GM19372 (cell line): Measurements from ENCODE around the gene RPTOR.

Experiments used
- ATAC-seq: cut with Tn5 transposase; IDR thresholded peaks from one replicate; pipeline ENCODE4 v1.9.1; 2021; ENCODE audit warnings: mild to moderate bottlenecking, low read depth, moderate library complexity; ENCODE audit not compliant: unreplicated experiment

RPTOR gene

DNA sequence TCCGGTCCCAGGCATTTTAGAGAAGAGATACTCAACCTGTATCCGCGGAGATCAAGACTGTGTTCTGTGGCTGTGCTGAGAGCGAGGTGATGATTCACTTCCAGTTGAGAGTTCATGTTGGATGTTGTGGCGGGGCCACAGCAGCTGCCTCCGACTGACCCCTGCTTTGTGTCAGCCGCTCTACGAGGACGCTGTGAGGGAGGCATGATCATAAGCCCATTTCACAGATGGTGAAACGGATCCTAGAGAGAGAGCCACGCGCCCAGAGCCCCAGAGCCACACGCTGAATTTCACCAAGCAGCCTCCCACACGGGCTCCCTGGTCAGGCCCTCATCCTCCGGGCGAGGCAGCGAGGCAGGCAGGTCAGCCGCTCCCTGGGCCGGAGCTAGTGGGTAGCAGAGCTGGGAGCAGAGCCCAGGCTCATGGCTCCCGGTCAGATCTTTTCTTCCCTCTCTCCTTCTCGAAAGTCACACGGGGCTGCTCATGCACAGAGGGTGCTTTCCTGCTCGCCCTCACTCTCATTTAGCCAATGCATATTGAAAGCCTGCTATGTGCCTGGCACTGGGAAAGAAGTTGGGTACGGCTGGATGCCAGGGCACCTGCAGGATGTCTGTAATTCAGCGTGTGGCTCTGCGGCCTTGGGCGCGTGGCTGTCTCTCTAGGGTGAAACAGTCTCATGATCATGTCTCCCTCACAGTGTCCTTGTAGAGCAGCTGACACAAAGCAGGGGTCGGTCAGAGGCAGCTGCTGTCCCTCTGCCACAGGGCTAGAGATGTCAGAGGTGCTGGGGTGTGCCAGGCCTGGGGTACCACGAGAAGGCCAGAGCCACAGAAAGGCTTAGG is 291.4 kb downstream of the RPTOR start:
- no peak for ATAC-seq

DNA sequence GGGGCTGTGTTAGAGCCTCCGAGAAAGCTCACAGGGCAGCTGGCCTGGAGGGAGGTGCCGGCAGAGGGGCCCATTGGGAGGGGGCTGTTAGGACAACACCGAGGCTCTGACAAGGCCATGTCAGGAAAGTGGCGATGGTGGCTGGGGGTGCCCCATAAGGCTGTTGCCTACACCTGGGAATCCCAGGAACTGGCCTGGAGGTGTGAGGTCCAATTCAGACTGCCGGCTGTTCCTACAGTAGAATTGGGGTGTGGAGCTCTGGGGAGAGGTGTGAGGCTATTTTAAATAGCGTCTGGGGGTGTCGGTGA is 292.0 kb downstream of the RPTOR start:
- ATAC-seq: no peak

DNA sequence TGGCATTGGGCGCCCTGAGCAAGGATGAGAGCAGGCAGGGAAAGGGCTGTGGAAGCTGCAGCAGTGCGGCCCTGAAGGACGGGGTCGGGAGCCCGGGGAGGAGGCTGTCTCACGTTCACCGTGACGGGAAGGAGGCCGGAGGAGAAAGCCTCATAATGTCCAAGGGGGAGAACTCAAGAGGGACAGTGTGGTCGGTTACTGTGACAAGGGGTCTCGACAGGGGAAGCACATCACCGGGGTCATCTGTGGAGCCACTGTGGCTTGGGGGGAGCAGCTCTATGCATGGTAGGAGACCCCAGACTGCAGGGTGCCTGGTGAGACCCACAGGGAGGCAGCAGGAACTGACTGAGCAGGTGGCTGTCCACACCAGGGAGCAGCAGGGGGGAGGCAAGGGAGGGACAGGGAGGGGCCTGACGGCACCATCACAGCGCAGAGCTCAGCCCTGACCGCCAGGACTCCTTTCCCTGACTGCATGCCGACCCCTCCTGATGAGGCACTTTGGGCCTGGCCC is 292.4 kb downstream of the RPTOR start:
- ATAC-seq: no peak

- no peak for ATAC-seq
These were observed 293.1 kb downstream of the RPTOR start for GRCh38 chr17:80837711-80838110.

GRCh38 chr17:80838311-80839025 is 293.8 kb downstream of the RPTOR start:
- no peak for ATAC-seq

DNA sequence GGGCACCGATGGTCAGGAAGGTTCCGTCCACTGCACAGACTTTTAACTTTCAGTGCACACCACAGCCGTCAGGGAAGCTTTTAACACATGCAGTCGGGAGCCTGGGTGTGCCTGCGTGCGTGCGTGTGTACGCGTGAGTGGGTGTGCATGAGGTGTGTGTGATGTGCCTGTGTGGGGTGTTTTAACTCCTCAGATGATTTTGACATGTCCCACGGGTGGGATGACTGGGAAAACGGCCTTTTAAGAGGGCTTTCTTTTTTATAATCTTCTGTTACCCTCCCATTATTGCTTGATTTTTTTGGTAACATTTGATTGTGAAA is 294.3 kb downstream of the RPTOR start:
- ATAC-seq: no peak

DNA sequence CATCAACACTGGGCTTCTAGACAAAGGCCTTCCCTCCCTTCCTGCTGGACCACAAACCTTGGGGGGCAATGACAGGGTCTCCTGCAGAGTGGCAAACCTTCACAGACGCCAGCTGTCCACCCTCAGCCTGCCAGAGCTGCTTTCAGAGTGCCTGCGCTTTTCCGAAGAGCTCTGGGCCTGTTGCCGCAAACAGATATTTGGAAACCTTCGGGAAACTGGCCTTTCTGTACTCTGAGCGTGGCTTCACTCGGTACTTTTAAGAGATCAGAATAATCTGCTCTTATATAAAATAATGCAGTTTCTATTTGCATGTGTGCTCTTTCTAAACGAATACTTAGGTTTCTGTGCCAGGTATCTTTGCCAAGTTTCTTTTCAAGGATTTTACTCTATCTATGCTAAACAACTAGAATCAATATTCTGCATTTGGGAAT is 294.9 kb downstream of the RPTOR start:
- no peak for ATAC-seq

DNA sequence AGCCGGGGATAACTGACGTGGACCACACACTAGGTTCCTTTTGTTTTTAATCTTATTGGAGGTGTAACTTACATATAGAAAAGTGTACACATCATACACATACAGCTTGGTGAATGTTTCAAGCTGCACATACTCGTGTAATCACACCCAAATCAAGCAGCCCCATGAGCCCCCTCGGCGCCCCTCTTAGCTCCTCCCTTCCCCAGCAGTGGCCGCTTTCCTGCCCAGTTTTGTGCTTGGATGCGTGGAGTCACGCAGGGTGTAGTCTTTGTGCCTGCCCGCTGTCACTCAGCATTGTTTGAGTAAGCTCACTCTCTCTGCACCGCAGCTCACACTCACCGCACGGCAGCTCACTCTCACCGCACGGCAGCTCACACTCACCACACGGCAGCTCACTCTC is 295.3 kb downstream of the RPTOR start:
- ATAC-seq: no peak

DNA sequence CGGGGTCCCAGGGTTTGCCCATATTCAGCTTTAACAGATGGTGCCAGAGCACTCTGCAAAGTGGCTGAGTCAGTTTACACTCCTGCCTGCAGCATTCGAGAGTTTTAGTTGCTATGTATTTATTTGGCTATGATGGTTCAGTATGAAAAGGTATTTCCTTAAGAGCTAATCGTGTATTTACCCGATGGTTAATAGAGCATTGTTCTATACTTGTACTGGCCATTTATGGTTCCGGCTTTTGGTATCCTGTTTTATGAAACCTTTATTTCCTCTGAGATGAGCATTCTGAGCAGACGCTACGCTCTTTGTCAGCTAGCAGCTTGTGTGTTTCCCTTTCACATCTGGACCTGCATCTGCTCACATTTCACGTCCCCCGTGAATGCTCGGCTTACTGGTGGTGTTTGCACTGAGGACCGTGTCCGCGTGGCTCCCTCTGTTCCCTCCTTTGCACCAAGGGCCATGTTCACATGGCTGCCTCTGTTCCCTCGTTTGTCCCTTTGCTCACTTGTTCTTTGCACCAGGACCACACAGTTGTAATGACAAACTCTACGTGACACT is 297.9 kb downstream of the RPTOR start:
- ATAC-seq: no peak

DNA sequence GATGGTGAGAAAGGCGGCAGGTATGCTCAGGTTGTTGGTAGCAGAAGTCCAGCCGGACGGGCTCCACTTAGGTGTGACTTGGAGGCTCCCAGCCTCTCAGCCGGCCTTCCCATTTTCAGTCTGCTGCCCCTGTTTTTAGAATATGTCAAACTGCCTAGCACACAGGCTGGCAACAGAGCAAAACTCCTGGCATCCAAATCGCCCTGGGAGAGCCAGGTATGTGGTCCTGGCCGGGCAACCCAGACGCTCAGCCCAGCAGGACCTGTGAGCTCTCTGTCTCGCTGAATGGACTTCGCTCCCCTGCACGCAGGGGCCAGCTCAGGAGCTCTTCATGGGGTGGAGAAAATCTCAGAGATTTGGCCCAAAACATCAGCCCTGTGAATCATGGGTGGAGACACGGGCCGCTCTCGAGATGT is 299.1 kb downstream of the RPTOR start:
- no peak for ATAC-seq

GRCh38 chr17:80844418-80844990 is 299.9 kb downstream of the RPTOR start:
- ATAC-seq: no peak

GRCh38 chr17:80845069-80845862 is 300.6 kb downstream of the RPTOR start:
- ATAC-seq: no peak

DNA sequence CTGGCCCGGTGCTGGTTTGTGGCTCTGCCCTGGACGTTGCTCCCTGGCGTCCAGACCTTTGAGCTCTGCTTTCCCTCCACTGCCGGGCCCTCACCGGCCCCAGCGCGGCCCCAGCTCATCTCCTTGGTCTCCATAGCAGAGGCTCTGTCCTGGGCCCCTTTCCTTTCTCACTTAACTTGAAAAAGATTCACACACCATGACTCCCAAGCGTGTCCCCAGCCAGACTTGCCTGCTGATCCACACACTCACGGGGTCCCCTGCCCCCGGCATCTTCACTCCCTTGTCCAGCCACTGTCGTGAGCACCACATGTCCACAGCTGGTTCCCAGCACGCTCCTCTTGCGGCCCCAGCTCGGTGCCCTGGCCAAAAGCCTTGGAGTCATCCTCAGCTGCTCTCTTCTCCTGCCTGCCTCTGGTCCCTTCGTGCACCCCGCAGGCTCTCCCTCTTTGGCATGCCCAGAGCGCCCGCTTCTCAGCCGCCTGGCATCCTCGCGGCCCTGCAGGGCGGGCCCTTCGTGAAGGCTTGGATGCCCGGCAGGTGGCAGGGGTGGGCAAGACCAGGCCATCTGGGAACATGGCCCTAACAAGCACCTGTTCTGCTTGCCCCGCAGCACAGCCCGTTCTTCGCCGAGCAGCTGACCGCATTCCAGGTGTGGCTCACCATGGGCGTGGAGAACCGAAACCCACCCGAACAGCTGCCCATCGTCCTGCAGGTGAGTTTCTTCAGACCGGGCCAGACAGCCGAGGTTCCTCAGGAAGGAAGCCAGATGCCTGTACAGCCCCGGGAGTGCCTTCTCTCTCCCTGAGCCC is 301.4 kb downstream of the RPTOR start:
- ATAC-seq: no peak

GRCh38 chr17:80846932-80847331 is 302.3 kb downstream of the RPTOR start:
- ATAC-seq: no peak

DNA sequence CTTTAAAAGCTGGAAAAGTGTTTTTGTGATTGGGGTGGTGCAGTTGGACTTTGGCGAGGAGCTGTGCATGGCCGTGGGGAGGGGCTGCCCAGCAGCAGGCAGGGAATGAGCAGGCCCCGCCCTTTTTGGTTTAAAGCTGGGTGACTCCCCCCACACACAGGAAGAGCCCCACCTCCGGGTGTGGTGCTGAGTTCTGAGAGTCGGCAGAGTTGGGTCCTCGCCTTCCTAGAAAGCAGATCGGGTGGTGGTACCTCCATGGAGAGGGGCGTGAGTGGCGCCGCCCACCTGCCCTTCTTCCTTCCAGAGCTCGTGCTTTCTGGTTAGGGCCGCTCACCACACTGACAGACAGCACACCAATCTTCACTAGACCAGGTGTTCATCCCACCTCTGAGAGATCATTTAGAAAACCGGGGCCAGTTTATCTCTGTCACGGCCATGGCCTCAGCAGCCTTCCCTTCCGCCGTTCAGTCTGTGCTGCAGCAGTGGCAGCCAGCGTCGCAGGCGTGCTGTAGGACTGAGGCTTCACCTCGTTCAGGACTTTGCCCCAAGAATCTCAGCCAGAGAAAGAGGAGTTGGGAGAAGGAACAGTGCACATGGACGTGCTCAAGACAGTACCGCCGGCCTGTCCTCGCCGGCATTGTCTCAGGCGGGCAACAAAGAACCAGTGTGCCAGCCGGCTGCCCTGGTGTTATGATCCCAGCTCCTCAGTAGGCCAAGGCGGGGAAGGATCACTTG is 303.0 kb downstream of the RPTOR start:
- no peak for ATAC-seq

- ATAC-seq: no peak
These were observed 303.9 kb downstream of the RPTOR start for GRCh38 chr17:80848449-80849102.

- ATAC-seq: no peak
These were observed 304.5 kb downstream of the RPTOR start for GRCh38 chr17:80849119-80849518.

DNA sequence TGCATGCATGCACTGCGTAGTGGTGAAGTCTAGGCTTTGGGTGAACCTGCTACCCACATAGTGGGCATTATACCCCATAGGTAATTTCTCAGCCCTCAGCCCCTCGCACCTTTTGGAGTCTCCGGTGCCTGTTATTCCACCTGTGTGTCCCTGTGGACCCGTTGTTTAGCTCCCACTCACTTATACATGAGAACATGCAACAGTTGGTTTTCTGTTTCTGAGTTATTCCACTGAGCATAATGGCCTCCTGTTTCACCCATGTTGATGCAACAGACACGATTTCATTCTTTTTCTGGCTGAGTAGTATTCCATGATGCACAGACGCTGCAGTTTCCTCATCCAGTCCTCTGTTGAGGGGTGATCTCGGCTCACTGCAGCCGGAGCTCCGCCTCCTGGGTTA is 305.5 kb downstream of the RPTOR start:
- no peak for ATAC-seq

- ATAC-seq: no peak
These were observed 306.2 kb downstream of the RPTOR start for GRCh38 chr17:80850817-80851216.
